Measurements from ENCODE around the gene CEP295NL. TPM values are rescaled to one million over a fixed set of nuclear protein-coding genes. Genes with fewer than 3 reads are reported as not detected.

Gene CEP295NL
- total and polyA plus RNA-seq, 2 of the 8 experiments (the other 6 are each of a cell fraction or from before 2014, with no cell fraction given), result 0.06 to 2.0 TPM

GRCh38 chr17:78882540-78883088 is 20.4 kb downstream of the CEP295NL start (continued):
- TF ChIP-seq CHD7 (IDR thresholded peaks at IDR 0.05; ENCODE audit: insufficient replicate concordance, low read length) (no peak), POLR2A (IDR thresholded peaks at IDR 0.05; ENCODE audit: control extremely low read depth in 1 of 2, low read depth in 2 of 2, low read length in 2 of 2) (no peak), BACH1 (IDR thresholded peaks at IDR 0.05; ENCODE audit: low read length) (no peak), KDM4A (IDR thresholded peaks at IDR 0.05; ENCODE audit: low read depth, low read length, severe bottlenecking) (no peak), JUND (IDR thresholded peaks at IDR 0.05; ENCODE audit: low read length) (no peak), CBX8 (IDR thresholded peaks at IDR 0.05; ENCODE audit: borderline replicate concordance, low read depth, low read length) (no peak), ASH2L (IDR thresholded peaks at IDR 0.05; ENCODE audit: low read length) (no peak), HDAC6 (IDR thresholded peaks at IDR 0.05; ENCODE audit: low read depth, low read length) (no peak), TBP (IDR thresholded peaks at IDR 0.05; ENCODE audit: low read depth, low read length) (no peak)

Data from H1 (cell line).